Activated CD4-positive, alpha-beta T cell treated with anti-CD3 and anti-CD28 coated beads, Interleukin-2, amount 10 ng/mL, durations not matched to agents 24 days and 14 days (primary cell): Measurements from ENCODE around the gene UNC79. TPM values are rescaled to one million over a fixed set of nuclear protein-coding genes. Genes with fewer than 3 reads are reported as not detected.

Experiments
- DNase-seq: peaks from one replicate; pipeline ENCODE4 v3.0.0; 2022
- H3K27ac Mint-ChIP-seq: one replicate; pipeline ENCODE4 v1.8.0; 2022; ENCODE audit warnings: mild to moderate bottlenecking, mixed read lengths
- H3K27me3 Mint-ChIP-seq: one replicate; pipeline ENCODE4 v1.8.0; 2022; ENCODE audit warnings: mixed read lengths
- H3K36me3 Mint-ChIP-seq: one replicate; pipeline ENCODE4 v1.8.0; 2022; ENCODE audit warnings: low read depth, mild to moderate bottlenecking, mixed read lengths
- H3K4me1 Mint-ChIP-seq: one replicate; pipeline ENCODE4 v1.8.0; 2021; ENCODE audit warnings: mixed read lengths
- H3K4me3 Mint-ChIP-seq: one replicate; pipeline ENCODE4 v1.8.0; 2022; ENCODE audit warnings: mild to moderate bottlenecking, moderate library complexity, mixed read lengths
- H3K9me3 Mint-ChIP-seq: one replicate; pipeline ENCODE4 v1.8.0; 2021; ENCODE audit warnings: mixed read lengths
- intact Hi-C: fragments of 100-400 bp; cut with micrococcal nuclease; formaldehyde crosslinking; loops from one replicate; pipeline ENCODE4 v1.15.1; 2023
- total RNA-seq: library from RNA; stranded (reverse); gene quantifications from 2 replicates; pipeline ENCODE4 v1.2.3, GENCODE V29; 2022

Gene UNC79
- total RNA-seq, 1 donor from 2014 or later: not detected

DNA sequence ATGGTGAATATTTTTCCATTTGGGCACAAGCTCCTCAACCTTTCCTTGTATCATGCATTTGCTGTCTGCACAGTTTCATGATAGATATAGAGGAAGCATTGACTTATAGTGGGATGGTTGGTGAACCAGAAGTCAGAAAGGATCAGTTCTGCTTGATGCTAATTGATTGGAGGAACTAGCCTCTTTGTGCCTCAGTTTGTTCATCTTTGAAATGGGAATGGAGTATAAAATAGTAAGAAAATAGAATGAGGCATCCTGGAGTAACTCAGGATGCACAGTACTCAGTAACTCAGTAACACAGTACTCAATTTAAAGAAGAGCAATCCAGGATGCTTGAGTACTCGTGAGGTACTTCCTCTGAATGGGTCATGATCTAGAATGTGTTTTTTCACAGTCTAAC, 109.5 kb downstream of the UNC79 start:
- peaks cover 8% of the 10 kb centered on the region for H3K27me3 Mint-ChIP-seq
- H3K36me3 Mint-ChIP-seq: no peaks in the 10 kb centered on the region
- H3K4me1 Mint-ChIP-seq: no peaks in the 10 kb centered on the region
- H3K27ac Mint-ChIP-seq: no peak overlapping the region
- no peak overlapping the region for H3K4me3 Mint-ChIP-seq
- intact Hi-C loops: no loop called here
- H3K9me3 Mint-ChIP-seq: no peaks in the 10 kb centered on the region
- no peak for DNase-seq

- no peak for DNase-seq
- Mint-ChIP-seq H3K4me3 (no peak overlapping the region), H3K27me3 (peaks cover 21% of the 10 kb centered on the region), H3K36me3 (no peaks in the 10 kb centered on the region), H3K9me3 (no peaks in the 10 kb centered on the region), H3K4me1 (no peaks in the 10 kb centered on the region), H3K27ac (no peak overlapping the region)
- intact Hi-C loops: no loop called here
Measured at GRCh38 chr14:93543766-93544165, 113.0 kb downstream of the UNC79 start.

- Mint-ChIP-seq H3K9me3 (no peaks in the 10 kb centered on the region), H3K27me3 (peaks cover 21% of the 10 kb centered on the region), H3K4me3 (no peak overlapping the region), H3K36me3 (no peaks in the 10 kb centered on the region), H3K4me1 (no peaks in the 10 kb centered on the region), H3K27ac (no peak overlapping the region)
- DNase-seq: no peak
- intact Hi-C loops: no loop called here
Measured at GRCh38 chr14:93544212-93544611, 113.5 kb downstream of the UNC79 start.

GRCh38 chr14:93546642-93547041, 115.9 kb downstream of the UNC79 start:
- DNase-seq: no peak
- Mint-ChIP-seq H3K36me3 (no peaks in the 10 kb centered on the region), H3K27me3 (peaks cover 21% of the 10 kb centered on the region), H3K4me1 (no peaks in the 10 kb centered on the region), H3K4me3 (no peak overlapping the region), H3K9me3 (no peaks in the 10 kb centered on the region), H3K27ac (no peak overlapping the region)
- intact Hi-C loops: no loop called here

DNA sequence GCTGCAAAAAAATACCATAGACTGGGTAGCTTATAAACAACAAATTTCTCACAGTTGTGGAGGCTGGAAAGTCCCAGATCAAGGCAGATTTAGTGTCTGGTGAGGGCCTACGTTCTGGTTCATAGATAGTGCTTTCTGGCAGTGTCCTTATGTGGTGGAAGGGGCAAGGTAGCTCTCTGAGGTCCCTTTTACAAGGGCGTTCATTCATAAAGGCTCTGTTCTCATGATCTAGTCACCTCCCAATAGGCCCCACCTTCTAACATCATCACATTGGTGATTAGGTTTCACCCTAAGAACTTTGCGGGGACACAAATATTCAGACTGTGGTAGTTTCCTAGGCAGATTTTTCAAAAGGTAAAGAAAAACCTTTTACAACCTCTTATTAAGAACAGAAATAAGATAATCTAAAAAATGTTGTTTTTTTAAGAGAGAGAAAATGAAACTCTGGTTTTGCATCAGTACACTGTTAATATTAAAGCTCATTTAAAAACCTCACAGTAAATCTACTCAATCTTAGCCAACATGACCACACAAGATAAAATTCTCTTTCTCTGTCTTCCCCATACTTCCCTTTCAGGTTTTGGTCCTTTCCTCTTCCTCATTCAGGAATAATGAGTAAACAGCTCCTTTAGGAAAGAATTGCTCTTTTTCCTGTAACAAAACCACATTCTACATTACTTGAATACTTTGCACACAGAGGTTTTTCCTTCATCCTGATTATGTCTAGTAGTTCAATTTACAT, 117.5 kb downstream of the UNC79 start:
- DNase-seq: no peak
- no peak overlapping the region for H3K4me3 Mint-ChIP-seq
- H3K27me3 Mint-ChIP-seq: peaks cover 24% of the 10 kb centered on the region
- H3K27ac Mint-ChIP-seq: no peak overlapping the region
- no peaks in the 10 kb centered on the region for H3K9me3 Mint-ChIP-seq
- no peaks in the 10 kb centered on the region for H3K4me1 Mint-ChIP-seq
- intact Hi-C loops: no loop called here
- no peaks in the 10 kb centered on the region for H3K36me3 Mint-ChIP-seq

DNA sequence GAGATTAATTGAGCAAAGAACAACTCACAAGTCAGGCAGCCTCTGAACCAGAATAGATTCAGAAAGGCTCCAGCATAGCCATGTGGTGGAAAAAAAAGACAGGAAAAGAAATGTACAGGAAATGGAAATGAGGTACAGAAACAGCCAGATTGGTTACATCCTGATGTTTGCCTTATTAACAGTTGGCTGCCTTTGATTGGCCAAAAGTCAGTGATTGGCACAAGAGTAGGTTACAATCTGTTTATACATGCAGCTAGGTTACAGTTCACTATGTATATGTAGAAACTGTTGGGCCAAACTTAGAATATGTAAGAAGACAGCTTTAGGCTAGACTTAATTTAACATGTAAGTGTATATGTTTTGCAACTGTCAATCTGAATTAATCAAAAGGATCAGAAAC, 118.9 kb downstream of the UNC79 start:
- Mint-ChIP-seq H3K9me3 (no peaks in the 10 kb centered on the region), H3K27ac (no peak overlapping the region), H3K4me3 (no peak overlapping the region), H3K4me1 (no peaks in the 10 kb centered on the region), H3K36me3 (no peaks in the 10 kb centered on the region), H3K27me3 (peaks cover 19% of the 10 kb centered on the region)
- intact Hi-C loops: no loop called here
- no peak for DNase-seq

DNA sequence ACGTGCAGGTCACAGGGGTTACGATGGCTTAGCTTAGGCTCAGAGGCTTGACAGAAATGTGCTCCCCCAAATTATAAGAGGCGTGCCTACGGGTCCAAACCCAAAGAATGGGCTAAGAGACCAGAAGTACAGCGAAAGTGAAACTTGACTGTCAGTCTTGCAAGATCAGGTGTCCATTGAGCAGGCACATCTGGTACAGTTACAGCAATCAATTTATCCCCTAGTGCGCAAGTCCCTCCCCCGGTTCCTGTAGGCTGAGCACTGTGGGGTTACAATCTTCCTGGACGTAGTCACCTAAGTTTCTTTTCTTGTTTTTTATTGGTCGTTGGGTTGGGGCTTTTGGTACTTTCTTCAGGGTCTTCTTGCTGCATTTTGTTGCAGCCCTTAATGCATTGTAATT, 134.2 kb downstream of the UNC79 start:
- intact Hi-C loops: loop anchor here (10.0 kb wide), 1 partner anchor 880 kb away; no protein-coding TSS in a partner anchor
- H3K27ac Mint-ChIP-seq: no peak overlapping the region
- no peaks in the 10 kb centered on the region for H3K27me3 Mint-ChIP-seq
- DNase-seq: no peak
- H3K4me1 Mint-ChIP-seq: no peaks in the 10 kb centered on the region
- H3K36me3 Mint-ChIP-seq: no peaks in the 10 kb centered on the region
- no peak overlapping the region for H3K4me3 Mint-ChIP-seq
- no peaks in the 10 kb centered on the region for H3K9me3 Mint-ChIP-seq

DNA sequence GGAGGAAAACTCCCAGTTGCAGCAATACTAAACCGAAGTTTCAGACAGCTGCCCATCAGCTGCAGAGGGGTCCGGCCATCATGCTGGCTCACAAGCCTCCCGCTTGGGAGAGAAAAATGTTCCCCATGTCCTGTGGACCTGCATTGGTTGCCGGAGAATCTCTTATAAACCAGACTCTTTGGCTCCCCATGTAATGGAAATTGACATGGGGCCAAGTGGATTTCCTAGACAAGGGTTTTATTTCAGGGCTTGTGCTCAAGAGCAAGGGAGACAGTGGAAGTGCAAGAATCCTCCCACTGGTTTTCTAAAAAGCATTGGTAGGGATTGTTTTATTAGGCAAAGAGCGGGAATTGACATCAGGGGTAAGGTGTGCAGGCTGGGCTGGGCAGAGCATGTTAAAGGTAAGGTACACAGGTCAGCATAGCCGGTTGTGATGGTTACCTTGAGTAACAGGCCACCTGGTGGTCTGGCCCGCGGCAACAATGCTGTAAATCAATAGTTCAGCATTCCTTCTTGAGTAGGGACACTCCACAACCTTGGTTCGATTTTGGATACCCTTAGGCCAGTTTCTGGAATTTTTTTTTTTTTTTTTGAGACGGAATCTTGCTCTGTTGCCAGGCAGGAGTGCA, 135.4 kb downstream of the UNC79 start:
- Mint-ChIP-seq H3K4me1 (no peaks in the 10 kb centered on the region), H3K36me3 (no peaks in the 10 kb centered on the region), H3K4me3 (no peak overlapping the region), H3K27me3 (no peaks in the 10 kb centered on the region), H3K27ac (no peak overlapping the region), H3K9me3 (no peaks in the 10 kb centered on the region)
- intact Hi-C loops: loop anchor here (10.0 kb wide), 1 partner anchor 879 kb away; no protein-coding TSS in a partner anchor
- DNase-seq: no peak

- H3K4me3 Mint-ChIP-seq: no peak overlapping the region
Measured at GRCh38 chr14:93571275-93571674, 140.5 kb downstream of the UNC79 start.

GRCh38 chr14:93579178-93579577, 148.4 kb downstream of the UNC79 start:
- intact Hi-C loops: no loop called here
- Mint-ChIP-seq H3K4me1 (no peaks in the 10 kb centered on the region), H3K4me3 (no peak overlapping the region), H3K36me3 (no peaks in the 10 kb centered on the region), H3K9me3 (no peaks in the 10 kb centered on the region), H3K27me3 (peaks cover 3% of the 10 kb centered on the region), H3K27ac (no peak overlapping the region)
- DNase-seq: no peak

More at GRCh38 chr14:93571275-93571674, 140.5 kb downstream of the UNC79 start:
- Mint-ChIP-seq H3K9me3 (no peaks in the 10 kb centered on the region), H3K36me3 (no peaks in the 10 kb centered on the region), H3K27me3 (peaks cover 3% of the 10 kb centered on the region), H3K27ac (no peak overlapping the region), H3K4me1 (no peaks in the 10 kb centered on the region)
- intact Hi-C loops: no loop called here
- no peak for DNase-seq

DNA sequence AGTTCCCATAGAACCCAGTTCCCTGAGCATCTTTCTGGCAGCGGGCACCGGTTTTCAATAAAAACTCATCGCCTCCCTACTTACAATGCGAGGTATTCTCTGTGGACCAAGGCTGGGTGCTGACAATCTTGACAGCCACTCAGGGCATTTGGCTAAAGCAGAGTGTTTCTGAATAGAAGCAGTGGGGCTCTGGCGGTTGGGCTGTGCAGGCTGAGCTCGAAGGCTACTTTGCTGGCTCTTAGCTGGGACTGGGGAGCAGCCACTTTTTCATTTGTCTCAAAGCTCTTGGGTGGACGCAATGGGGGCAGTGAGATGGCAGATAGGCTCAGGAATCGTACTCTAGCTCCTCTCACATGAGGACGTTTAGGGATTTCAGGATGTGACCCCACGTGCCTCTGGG, 151.8 kb downstream of the UNC79 start:
- Mint-ChIP-seq H3K4me1 (no peaks in the 10 kb centered on the region), H3K36me3 (no peaks in the 10 kb centered on the region), H3K27me3 (no peaks in the 10 kb centered on the region), H3K27ac (no peak overlapping the region), H3K9me3 (no peaks in the 10 kb centered on the region), H3K4me3 (no peak overlapping the region)
- intact Hi-C loops: no loop called here
- no peak for DNase-seq

DNA sequence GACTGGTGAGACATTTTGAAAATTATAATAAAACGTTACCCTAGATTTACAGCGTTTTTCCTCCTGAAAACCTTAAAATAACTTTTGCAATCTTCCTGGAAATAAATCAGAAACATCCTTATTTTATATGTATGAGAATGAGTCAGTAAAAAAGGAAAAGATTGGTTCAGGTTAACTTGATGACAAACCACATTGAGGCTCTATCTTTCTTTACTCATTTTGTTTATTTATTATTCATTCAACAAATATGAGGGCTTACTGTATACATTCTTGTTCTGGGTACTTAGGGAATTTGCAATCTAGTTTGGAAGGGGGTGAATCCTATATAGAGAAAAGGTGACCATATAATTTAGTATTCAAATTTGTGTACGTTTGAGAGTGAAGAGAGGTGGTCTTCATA, 156.6 kb downstream of the UNC79 start:
- intact Hi-C loops: no loop called here

DNA sequence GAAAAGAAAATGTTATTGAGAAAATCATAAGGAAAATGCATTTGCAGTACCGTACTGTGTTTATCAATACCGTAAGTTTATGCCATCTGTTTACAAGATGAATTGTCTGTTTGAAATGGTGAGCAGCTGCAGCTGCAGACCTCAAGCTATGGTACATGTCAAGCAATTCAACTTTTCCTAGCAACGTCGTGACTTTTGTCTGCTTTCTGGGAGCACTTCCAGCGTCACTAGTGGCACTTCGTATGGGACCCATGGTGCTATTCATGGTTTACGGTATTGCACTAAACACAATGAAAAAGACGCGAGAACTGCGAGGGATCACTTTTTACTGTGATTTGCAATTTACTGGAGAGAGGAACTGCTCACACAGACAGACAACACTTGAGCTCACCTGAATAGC, 160.8 kb downstream of the UNC79 start:
- H3K27ac Mint-ChIP-seq: no peak overlapping the region
- no peaks in the 10 kb centered on the region for H3K36me3 Mint-ChIP-seq
- no peak for DNase-seq
- H3K4me1 Mint-ChIP-seq: no peaks in the 10 kb centered on the region
- H3K4me3 Mint-ChIP-seq: no peak overlapping the region
- intact Hi-C loops: no loop called here
- H3K27me3 Mint-ChIP-seq: no peaks in the 10 kb centered on the region
- no peaks in the 10 kb centered on the region for H3K9me3 Mint-ChIP-seq

More for the DNA sequence above, 156.6 kb downstream of the UNC79 start:
- Mint-ChIP-seq H3K27ac (no peak overlapping the region), H3K9me3 (no peaks in the 10 kb centered on the region), H3K27me3 (no peaks in the 10 kb centered on the region), H3K4me3 (no peak overlapping the region), H3K4me1 (no peaks in the 10 kb centered on the region), H3K36me3 (no peaks in the 10 kb centered on the region)
- no peak for DNase-seq

DNA sequence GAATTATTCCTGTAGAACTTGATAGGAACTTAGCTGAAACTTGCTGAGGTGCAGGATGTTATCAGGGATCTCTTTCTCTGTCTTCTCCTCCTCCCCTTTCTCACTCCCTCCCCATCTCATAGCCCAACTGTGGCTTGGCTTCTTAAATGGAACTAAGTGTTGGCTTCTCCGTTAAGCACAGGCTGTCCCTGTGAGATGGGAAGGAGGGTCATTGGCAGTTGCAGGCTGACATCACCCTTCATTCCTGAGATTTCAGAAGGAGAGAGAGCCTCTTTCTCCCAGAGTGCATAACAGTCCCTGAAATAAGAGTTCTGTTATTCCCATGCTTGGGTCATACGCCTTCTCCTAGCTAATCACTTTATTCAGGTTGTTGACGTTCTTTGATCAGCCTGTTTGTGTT, 162.0 kb downstream of the UNC79 start:
- H3K36me3 Mint-ChIP-seq: no peaks in the 10 kb centered on the region
- intact Hi-C loops: no loop called here
- no peak for DNase-seq
- H3K27me3 Mint-ChIP-seq: no peaks in the 10 kb centered on the region
- no peak overlapping the region for H3K4me3 Mint-ChIP-seq
- no peak overlapping the region for H3K27ac Mint-ChIP-seq
- no peaks in the 10 kb centered on the region for H3K9me3 Mint-ChIP-seq
- no peaks in the 10 kb centered on the region for H3K4me1 Mint-ChIP-seq
